ENCODE data around the gene ZNF232. TPM values are rescaled to one million over a fixed set of nuclear protein-coding genes. Genes with fewer than 3 reads are reported as not detected.
A peak's percentile ranks its signal among the peaks of the same experiment; 100 is the strongest.
"Not testable (repeated sequence)": the region's sequence is repeated elsewhere in the genome, so short reads cannot be mapped to it uniquely, and the experiment has no call there.

ZNF232 gene
- total RNA-seq, 1 experiment from 2014 or later: 11.3 TPM

DNA sequence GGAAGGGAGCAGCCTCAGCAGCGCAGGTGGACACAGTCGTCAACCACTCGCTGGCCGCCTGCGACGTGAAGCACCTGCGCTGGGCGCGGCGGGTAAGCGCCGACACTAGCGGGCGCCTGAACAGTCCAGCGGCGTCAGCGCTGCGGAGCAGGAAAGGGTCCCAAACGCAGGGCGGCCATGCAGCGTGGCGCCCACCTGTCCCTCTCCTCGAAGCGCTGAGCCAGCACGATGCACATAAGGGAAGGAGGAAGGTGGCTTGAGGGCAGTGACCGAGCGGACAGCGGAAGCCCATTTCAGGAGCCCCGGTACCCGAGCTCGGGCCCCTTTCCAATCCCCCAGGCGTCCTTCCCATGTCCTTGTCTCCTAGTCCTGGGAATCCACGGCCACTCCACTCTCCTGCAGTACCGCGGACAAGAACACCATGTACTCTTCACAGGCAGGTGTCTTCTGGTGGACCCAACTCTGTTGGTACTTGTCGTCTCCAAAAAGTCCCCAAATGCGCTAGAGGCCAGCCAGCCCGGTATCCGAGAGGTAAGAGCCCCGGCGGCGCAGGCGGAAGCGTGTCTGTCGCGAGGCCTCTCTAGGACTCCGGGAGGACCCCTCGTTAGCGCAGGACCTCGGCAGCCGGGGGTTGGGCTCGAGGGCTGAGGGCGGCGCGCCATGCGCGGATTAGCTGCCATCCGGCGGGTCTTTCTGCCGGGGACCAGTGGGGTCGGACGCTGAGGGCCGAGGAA lies 14.4 kb downstream of the ZNF232 start:
- DNase-seq: no peak
- Histone ChIP-seq H3K27me3 (ENCODE audit: low read length) (no peaks in the 10 kb centered on the region), H3K79me2 (ENCODE audit: low read length) (no peaks in the 10 kb centered on the region), H3K27ac (ENCODE audit: low read length) (no peak overlapping the region), H3K9me3 (ENCODE audit: low read length) (peaks cover 37% of the 10 kb centered on the region), H3K4me3 (ENCODE audit: low read length) (no peak overlapping the region), H3K9ac (ENCODE audit: low read length) (no peak overlapping the region), H3K36me3 (ENCODE audit: insufficient read depth, low read length) (no peaks in the 10 kb centered on the region; the same call in 1 of the 2 replicates), H3K4me1 (ENCODE audit: low read length) (no peaks in the 10 kb centered on the region), H3K4me2 (ENCODE audit: low read depth, low read length, poor library complexity, severe bottlenecking) (no peak overlapping the region), H3K9me2 (replicated peaks; ENCODE audit: insufficient read depth, low read length) (no peaks in the 10 kb centered on the region), H2AFZ (ENCODE audit: low read length) (no peak overlapping the region), H4K20me1 (ENCODE audit: insufficient read depth, low read depth, low read length) (no peaks in the 10 kb centered on the region)

DNA sequence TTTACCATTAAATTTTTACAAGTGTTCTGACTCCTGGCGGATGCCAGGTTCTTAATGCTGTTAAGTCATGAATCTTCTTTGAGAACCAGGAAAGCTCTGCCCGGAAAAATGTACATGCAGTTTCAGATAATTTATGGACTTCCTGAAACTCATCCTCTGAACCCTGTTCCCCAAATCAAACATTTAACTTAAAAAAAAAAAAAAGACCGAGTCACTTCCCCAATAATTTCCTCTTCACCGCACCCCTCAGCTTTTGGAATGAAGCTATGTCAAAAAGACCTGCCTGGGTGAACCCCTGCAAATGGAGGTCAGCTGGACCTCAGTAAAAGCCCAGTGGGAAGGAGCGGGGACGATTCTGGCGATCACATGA lies 15.0 kb downstream of the ZNF232 start:
- no peaks in the 10 kb centered on the region for H3K79me2 ChIP-seq (ENCODE audit: low read length)
- H3K27me3 ChIP-seq (ENCODE audit: low read length): no peaks in the 10 kb centered on the region
- no peaks in the 10 kb centered on the region for H3K4me1 ChIP-seq (ENCODE audit: low read length)
- H3K27ac ChIP-seq (ENCODE audit: low read length): no peak overlapping the region
- no peak overlapping the region for H2AFZ ChIP-seq (ENCODE audit: low read length)
- H3K4me3 ChIP-seq (ENCODE audit: low read length): no peak overlapping the region
- H3K4me2 ChIP-seq (ENCODE audit: low read depth, low read length, poor library complexity, severe bottlenecking): no peak overlapping the region
- peaks cover 42% of the 10 kb centered on the region for H3K9me3 ChIP-seq (ENCODE audit: low read length)
- no peak for DNase-seq
- H3K36me3 ChIP-seq (ENCODE audit: insufficient read depth, low read length): no peaks in the 10 kb centered on the region; the same call in 1 of the 2 replicates
- no peaks in the 10 kb centered on the region for H4K20me1 ChIP-seq (ENCODE audit: insufficient read depth, low read depth, low read length)
- H3K9ac ChIP-seq (ENCODE audit: low read length): no peak overlapping the region
- H3K9me2 ChIP-seq (replicated peaks; ENCODE audit: insufficient read depth, low read length): no peaks in the 10 kb centered on the region

GRCh38 chr17:5092218-5093010 lies 19.3 kb downstream of the ZNF232 start:
- H3K27ac ChIP-seq (ENCODE audit: low read length): no peak overlapping the region
- H4K20me1 ChIP-seq (ENCODE audit: insufficient read depth, low read depth, low read length): no peaks in the 10 kb centered on the region
- no peaks in the 10 kb centered on the region for H3K27me3 ChIP-seq (ENCODE audit: low read length)
- DNase-seq: peak; percentile 16
- H3K4me2 ChIP-seq (ENCODE audit: low read depth, low read length, poor library complexity, severe bottlenecking): no peak overlapping the region
- no peak overlapping the region for H2AFZ ChIP-seq (ENCODE audit: low read length)
- H3K36me3 ChIP-seq (ENCODE audit: insufficient read depth, low read length): peaks cover 9% of the 10 kb centered on the region; the same call in 1 of the 2 replicates
- H3K9me2 ChIP-seq (replicated peaks; ENCODE audit: insufficient read depth, low read length): no peaks in the 10 kb centered on the region
- no peak overlapping the region for H3K9ac ChIP-seq (ENCODE audit: low read length)
- peaks cover 65% of the 10 kb centered on the region for H3K9me3 ChIP-seq (ENCODE audit: low read length)
- no peaks in the 10 kb centered on the region for H3K79me2 ChIP-seq (ENCODE audit: low read length)
- no peak overlapping the region for H3K4me3 ChIP-seq (ENCODE audit: low read length)
- no peaks in the 10 kb centered on the region for H3K4me1 ChIP-seq (ENCODE audit: low read length)

DNA sequence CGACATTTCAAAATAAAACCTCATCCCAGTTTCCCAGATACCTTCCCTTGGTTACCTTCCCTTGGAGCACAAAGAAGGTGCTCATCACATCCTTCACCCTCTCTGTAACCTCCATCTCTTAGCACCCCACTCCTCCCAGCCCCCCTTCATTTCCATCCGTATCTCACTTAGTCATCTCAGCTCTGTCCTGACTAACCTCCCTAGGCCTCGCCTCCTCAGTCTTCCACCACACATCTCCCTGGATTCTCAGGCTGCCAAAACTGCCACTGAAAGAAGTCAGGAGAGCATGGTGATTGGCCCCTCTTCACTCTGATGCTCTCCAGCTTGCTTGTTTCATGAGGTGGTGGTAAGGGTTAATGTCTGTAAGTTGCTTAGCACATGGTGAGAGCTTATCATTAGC lies 31.1 kb downstream of the ZNF232 start:
- Histone ChIP-seq H3K9ac (ENCODE audit: low read length) (no peak overlapping the region), H3K4me1 (ENCODE audit: low read length) (peaks cover 8% of the 10 kb centered on the region), H2AFZ (ENCODE audit: low read length) (no peak overlapping the region), H3K27ac (ENCODE audit: low read length) (no peak overlapping the region), H3K9me2 (replicated peaks; ENCODE audit: insufficient read depth, low read length) (no peaks in the 10 kb centered on the region), H3K4me2 (ENCODE audit: low read depth, low read length, poor library complexity, severe bottlenecking) (no peak overlapping the region), H4K20me1 (ENCODE audit: insufficient read depth, low read depth, low read length) (no peaks in the 10 kb centered on the region), H3K79me2 (ENCODE audit: low read length) (no peaks in the 10 kb centered on the region), H3K4me3 (ENCODE audit: low read length) (no peak overlapping the region), H3K9me3 (ENCODE audit: low read length) (no peaks in the 10 kb centered on the region), H3K36me3 (ENCODE audit: insufficient read depth, low read length) (no peaks in the 10 kb centered on the region), H3K27me3 (ENCODE audit: low read length) (no peaks in the 10 kb centered on the region)
- no peak for DNase-seq

DNA sequence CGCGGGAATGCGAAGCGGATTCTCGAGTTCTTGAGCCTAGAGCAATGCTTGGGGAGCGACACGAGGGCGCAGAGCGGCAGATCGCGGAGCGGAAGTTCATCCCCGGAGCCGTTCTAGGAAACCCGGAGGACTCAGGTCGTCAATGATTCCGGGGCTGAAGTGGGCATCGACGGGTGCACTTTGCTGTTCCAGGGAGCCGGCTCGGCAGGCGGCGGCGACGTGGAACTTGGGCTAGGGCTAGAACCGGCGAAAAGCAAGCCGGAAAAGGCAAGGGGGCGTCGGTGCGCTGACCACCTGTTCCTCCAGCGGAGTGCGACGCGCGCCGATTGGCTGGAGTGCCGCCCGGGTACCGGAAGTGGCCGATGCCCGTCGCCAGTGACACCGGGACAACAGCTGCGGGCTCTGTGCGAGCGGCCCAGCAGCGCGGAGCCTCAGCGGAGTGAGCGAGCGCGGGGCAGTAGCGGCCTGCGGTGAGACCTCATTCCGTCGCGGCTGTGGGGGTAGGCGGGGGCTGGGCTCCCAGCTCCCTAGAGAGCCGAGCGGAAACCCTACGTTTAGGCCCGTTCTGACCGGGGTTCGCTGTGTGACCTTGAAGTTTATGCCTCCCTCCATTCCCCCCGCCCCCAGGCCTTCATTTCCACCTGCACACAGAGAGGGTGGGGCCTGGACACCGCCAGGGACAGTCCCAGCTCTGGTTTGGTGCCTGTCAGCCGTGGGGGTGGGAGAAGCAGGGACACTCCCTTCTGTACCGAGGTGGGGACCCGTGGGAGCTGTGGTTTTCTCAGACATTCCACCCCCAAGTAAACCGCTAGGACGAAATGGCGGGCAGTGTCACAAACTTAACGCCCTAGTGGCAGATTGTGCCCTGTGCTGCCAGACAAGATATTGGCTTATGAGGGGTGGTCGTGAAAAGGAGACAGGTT lies 33.3 kb downstream of the ZNF232 start, which contains the start of gene ZFP3:
Gene ZFP3 (plus strand): TSS at position 362 of the 923 bp plus-strand sequence. CDS start 13,038 bp downstream, outside the sequence.
- Histone ChIP-seq H4K20me1 (ENCODE audit: insufficient read depth, low read depth, low read length) (no peaks in the 10 kb centered on the region), H3K27ac (ENCODE audit: low read length) (no peak within 1 kb of the TSS), H3K9me2 (replicated peaks; ENCODE audit: insufficient read depth, low read length) (no peaks in the 10 kb centered on the region), H3K79me2 (ENCODE audit: low read length) (no peaks in the 10 kb centered on the region), H3K4me1 (ENCODE audit: low read length) (peaks cover 8% of the 10 kb centered on the region), H3K36me3 (ENCODE audit: insufficient read depth, low read length) (no peaks in the 10 kb centered on the region), H3K4me2 (ENCODE audit: low read depth, low read length, poor library complexity, severe bottlenecking) (peak within 1 kb of the TSS; percentile 59), H3K9me3 (ENCODE audit: low read length) (no peaks in the 10 kb centered on the region), H3K27me3 (ENCODE audit: low read length) (no peaks in the 10 kb centered on the region), H2AFZ (ENCODE audit: low read length) (peak within 1 kb of the TSS; percentile 85), H3K9ac (ENCODE audit: low read length) (peak within 1 kb of the TSS; percentile 55), H3K4me3 (ENCODE audit: low read length) (peak within 1 kb of the TSS; percentile 66)
- DNase-seq: peak; percentile 57

DNA sequence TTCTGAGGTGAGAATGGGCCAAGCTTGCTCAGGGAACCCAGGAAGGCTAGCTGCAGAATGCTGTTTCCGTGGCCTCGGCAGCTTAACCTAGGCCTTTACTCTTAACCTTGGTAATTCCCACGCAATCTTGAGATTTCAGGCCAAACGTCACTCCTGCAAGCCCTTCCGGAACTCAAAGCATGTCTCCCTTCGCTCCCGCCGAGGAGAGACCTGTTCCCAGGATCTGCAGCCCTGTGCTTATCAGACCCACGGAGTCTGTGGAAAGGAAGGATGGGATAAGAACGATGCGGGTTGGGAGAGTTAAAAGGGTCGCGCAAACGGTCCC lies 33.9 kb downstream of the ZNF232 start:
- Histone ChIP-seq H3K9me2 (replicated peaks; ENCODE audit: insufficient read depth, low read length) (no peaks in the 10 kb centered on the region), H3K27ac (ENCODE audit: low read length) (no peak overlapping the region), H2AFZ (ENCODE audit: low read length) (no peak overlapping the region), H3K4me3 (ENCODE audit: low read length) (no peak overlapping the region), H3K36me3 (ENCODE audit: insufficient read depth, low read length) (no peaks in the 10 kb centered on the region), H3K27me3 (ENCODE audit: low read length) (no peaks in the 10 kb centered on the region), H3K9ac (ENCODE audit: low read length) (no peak overlapping the region), H3K4me1 (ENCODE audit: low read length) (peaks cover 8% of the 10 kb centered on the region), H4K20me1 (ENCODE audit: insufficient read depth, low read depth, low read length) (no peaks in the 10 kb centered on the region), H3K9me3 (ENCODE audit: low read length) (no peaks in the 10 kb centered on the region), H3K79me2 (ENCODE audit: low read length) (no peaks in the 10 kb centered on the region), H3K4me2 (ENCODE audit: low read depth, low read length, poor library complexity, severe bottlenecking) (no peak overlapping the region)
- DNase-seq: no peak

- H3K9me3 ChIP-seq (ENCODE audit: low read length): not testable (repeated sequence)
Observed at GRCh38 chr17:5077275-5077674, 34.4 kb downstream of the ZNF232 start.

DNA sequence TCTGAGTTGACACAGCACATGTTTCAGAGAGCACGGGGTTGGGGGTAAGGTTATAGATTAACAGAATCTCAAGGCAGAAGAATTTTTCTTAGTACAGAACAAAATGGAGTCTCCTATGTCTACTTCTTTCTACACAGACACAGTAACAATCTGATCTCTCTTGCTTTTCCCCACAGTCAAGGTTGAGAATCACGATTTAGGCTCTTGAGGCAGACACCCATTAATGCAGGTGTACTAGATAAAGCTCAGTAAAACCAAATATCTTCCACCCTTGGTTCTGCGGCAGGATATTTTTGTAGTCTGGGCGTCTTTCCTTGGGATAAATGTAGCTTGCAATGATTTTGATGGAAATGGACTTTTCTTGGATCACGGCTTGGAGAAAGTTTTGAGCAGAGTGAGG lies 36.2 kb downstream of the ZNF232 start:
- not testable (repeated sequence) for H3K79me2 ChIP-seq (ENCODE audit: low read length); H3K9me3 ChIP-seq (ENCODE audit: low read length); H3K4me3 ChIP-seq (ENCODE audit: low read length); H4K20me1 ChIP-seq (ENCODE audit: insufficient read depth, low read depth, low read length); H3K9me2 ChIP-seq (replicated peaks; ENCODE audit: insufficient read depth, low read length); H3K4me1 ChIP-seq (ENCODE audit: low read length); DNase-seq; H3K9ac ChIP-seq (ENCODE audit: low read length); H3K27me3 ChIP-seq (ENCODE audit: low read length); H3K4me2 ChIP-seq (ENCODE audit: low read depth, low read length, poor library complexity, severe bottlenecking); H2AFZ ChIP-seq (ENCODE audit: low read length); H3K36me3 ChIP-seq (ENCODE audit: insufficient read depth, low read length); H3K27ac ChIP-seq (ENCODE audit: low read length)

More at GRCh38 chr17:5077275-5077674, 34.4 kb downstream of the ZNF232 start:
- H3K36me3 ChIP-seq (ENCODE audit: insufficient read depth, low read length); H2AFZ ChIP-seq (ENCODE audit: low read length); H3K4me2 ChIP-seq (ENCODE audit: low read depth, low read length, poor library complexity, severe bottlenecking); H3K27ac ChIP-seq (ENCODE audit: low read length); DNase-seq; H3K4me3 ChIP-seq (ENCODE audit: low read length); H3K79me2 ChIP-seq (ENCODE audit: low read length); H3K9me2 ChIP-seq (replicated peaks; ENCODE audit: insufficient read depth, low read length); H3K4me1 ChIP-seq (ENCODE audit: low read length); H4K20me1 ChIP-seq (ENCODE audit: insufficient read depth, low read depth, low read length); H3K27me3 ChIP-seq (ENCODE audit: low read length); H3K9ac ChIP-seq (ENCODE audit: low read length): not testable (repeated sequence)
